COLO668 (cell line): ENCODE results near the gene FAM124A.
A peak's percentile ranks its signal among the peaks of the same experiment; 100 is the strongest.

Experiments used
- DNase-seq: peaks from one replicate; lab custom pipeline; 2025; ENCODE audit not compliant: unreplicated experiment; lab: John Stamatoyannopoulos, UW

FAM124A gene

DNA sequence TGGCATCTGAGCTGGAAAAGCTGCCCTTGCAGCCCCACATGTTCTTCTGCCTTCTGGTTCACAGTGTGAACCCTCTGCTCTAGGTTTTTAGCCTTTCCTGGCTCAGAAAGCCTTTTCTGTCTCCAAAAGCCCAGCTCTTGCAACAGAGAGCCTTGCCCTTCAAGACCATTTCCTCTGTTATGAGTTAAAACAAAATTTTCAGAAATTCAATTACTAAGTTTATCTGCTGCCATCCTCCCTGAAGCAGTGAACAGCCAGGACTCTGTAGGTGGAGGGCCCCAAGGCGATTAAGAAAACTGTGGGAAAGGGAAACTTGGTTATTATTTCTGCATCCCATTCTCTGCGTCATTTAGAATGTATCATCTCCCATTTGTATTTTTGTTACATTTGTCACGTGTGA lies 18.8 kb downstream of the FAM124A start:
- DNase-seq: no peak

DNA sequence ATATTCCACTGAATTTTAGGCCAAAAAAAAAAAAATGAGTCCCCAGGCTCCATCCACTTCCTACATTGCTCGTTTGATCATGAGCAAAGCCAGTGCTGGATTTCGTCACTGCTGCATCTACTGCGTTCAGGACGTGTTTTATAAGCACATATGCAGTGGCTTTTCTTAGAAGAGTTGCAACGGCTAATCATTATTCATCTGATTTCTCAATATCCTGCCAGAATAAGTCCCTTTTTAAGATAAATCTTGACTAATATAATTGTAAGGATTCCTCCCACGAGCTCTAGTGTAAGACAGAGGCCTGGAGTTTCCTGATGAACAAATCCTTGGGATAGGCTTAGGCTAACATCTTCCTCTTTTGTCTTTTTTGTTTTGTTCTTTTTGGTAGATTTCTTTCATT lies 19.5 kb downstream of the FAM124A start:
- no peak for DNase-seq

DNA sequence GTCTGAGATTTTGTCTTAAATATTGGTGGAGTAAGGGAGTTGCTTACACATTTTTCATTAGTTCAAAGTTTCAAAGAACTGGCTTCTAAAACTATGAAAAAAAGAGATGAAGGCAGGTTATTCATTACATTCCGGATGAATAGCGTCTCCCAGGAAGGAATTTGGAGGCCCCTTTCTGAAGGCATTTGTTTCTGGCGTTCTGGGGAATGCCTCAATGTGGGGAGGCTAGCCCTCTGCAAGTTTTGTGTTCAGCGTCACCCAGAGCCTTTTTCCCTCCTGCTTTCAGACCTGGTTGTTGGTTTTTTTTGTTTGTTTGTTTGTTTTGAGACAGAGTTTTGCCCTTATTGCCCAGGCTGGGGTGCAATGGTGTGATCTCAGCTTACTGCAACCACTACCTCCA lies 21.0 kb downstream of the FAM124A start:
- no peak for DNase-seq

DNA sequence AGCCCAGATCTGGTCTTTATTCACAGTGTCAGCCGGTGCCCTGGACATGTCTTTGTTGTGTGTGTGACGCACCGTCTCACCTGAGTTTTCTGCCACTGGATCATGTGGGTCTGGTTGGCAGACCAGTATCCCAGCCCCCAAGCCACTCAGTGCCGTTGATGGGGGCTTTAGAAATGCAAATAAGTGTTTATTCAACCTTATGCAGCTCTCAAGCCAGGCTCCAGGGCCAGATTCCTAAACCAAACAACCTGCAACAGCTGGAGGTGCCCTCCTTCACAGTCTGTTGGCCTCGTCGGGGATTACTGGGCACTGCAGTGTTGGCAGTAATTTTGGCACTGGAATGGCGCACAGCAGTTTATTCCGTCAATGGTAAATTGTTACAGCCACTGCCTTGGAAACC lies 21.6 kb downstream of the FAM124A start:
- peak; percentile 57 for DNase-seq

DNA sequence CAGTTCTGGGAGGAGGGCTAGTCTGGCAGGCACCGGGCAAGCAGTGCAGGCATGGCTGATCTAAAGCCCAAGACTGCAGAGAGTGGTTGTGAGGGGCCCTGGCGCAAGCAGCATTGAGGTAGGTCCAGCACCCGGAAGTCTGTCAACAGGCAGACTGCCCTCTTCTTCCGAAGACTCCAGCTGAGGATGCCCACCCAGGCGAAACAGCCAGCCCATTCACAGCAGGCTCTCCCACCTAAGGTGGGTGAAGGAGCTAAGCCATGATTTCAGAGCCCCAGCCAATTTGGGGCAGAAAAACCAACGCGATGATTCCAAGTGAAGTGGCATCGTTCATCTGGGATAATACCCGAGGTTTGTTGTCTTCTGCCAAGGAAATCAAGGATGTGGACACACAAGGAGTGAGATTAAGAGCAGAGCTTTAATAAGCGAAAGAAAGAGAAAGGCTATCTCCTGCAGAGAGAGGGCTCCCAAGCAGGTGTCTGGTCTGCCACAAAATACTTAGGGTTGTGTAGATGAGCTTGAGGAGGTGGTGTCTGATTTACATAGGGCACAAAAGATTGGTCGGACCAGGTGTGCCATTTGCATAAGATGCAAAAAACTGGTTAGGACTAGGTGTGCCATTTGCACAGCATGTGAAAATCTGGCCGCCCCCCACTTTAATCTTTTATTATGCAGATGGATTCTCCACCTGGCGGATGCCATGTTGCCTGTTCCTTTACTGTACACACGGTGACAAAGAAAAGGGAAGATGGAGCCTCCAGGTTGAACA lies 22.6 kb downstream of the FAM124A start:
- no peak for DNase-seq

DNA sequence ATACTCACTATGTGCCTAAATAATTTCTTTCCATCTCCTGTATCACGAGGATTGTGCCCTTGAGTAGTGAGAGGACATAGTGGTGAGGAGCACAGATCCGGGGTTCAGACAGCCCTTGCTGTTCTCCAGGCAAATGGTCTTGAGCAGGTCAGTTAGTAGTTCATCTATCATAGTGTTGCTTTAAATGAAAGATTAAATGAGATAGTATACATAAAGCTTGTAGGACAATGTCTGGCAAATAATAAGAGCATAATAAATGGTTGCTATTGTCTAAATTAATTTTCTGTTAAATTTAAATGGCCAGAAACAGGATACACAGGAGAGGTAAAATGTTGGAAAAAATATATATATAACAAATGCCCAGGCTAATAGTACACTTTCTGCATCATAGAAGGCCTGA lies 23.4 kb downstream of the FAM124A start:
- no peak for DNase-seq

DNA sequence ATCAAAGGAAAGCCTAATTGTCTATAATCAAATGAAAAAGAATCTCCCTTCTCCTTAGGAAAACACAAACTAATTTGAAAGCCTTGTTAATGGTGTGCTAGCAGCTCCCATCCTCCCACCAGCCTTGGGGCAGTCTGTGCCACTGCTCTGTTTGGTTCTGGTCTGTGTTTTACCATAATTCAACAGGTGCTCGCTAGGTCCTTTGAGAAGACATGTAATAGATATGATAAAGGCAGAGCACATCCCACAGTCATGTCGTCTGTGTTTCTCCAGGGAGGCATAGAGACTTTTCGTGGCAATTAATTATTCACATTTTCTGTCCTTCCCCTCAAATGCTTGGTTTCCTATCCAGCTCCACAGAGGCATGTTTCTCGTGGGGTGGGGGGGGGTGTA lies 23.8 kb downstream of the FAM124A start:
- DNase-seq: no peak

DNA sequence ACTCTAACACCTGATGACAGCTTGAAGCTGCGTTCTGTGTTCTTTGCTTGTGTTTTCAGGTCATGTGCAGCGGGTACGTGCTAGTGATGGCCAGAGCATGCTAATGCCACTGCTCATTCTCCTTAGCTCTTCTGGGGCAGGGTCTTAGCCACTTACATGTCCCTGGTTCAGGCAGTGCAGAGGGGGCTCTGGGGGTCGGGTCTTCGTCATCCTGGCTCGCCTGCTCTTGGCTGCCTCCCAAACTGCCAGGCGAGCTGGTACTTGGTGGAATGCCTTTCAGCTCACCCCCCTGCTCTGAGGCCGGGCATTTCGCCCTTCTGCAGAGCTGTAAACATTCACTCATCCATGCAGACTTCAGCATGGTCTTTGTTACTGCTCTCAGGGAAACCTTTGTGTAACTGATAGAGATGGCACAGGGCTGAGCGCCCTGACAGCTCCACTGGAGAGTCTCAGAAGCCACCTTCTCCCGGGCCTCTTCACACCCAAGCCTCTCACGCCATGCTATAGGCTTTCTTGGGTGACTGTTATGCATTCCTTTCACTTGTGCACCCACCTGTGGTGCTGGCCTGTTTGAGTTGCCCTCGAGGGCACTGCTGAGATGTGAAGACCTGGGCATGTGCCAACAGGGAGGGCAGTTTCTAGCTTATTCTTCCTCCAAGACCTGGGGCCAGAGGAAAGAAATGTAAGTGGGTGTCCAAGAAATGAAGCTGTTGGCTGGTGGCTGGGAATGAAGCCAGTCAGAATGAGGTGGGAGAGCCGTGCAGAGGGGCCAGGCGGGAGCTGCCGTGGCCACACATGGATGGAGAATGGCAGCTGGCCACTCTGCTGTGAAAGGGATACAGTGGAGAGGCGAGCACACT lies 24.4 kb downstream of the FAM124A start:
- DNase-seq: no peak

DNA sequence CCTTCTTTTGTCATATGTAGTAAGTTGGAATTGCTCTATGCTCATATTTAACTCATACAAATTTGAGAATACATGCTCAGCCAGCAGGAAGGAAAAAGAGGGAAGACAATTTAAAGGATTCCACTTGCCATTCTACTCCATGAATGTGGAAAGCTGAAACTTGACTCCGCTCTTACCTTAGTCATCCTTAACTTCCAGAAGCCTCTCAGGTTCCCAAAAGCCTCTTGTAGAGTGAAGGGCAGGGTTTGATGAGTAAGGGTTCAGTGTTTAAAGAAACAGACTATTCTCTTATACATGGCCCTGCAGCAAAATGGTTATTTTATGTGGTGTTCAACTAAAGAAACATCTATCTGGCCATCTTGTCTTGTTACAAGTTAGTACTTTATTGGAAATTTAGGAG lies 27.1 kb downstream of the FAM124A start:
- DNase-seq: no peak

DNA sequence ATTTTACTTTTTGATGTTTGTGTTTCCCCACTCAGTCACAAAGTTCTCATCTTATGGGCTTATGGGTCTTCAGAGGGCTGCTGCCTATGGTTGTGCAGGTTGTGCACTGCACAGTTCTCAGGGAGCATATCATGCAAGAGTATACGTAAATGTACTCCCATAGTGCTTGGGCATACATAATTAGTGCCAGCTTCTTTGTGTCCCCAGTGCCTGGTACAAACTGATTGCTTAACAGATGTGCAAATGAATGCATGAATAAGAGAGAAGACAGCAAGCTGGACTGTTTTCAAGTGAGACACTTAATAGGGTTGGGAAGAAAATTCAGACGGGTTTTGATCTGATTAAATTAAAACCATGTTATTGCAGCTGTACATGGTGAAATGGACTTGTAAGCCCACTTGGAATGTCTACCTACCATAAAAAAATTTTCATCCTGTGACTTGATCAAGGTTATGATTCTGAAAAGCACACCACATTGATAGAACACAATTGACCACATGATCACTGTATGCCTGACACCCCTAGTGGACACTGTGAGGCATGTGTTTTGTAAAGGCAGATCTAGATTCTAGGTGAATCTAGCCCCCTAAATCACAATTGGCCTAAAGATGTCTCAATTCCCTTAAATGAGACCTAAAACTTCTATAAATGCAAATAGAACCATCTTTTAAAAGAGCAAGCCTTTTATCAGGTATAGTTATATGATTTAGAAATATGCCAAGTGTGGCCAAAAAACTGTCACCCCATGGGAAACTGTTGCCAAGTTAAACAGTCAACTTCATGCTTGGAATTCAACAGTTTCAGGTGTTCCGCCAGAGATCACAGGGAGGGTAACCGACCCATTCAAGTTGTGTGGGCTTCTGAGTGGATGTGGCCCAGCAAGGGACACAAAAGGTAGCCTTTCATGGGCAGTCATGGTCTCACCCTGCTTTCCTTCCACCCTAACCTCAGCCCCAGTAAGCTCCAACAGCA lies 27.9 kb downstream of the FAM124A start:
- no peak for DNase-seq

DNA sequence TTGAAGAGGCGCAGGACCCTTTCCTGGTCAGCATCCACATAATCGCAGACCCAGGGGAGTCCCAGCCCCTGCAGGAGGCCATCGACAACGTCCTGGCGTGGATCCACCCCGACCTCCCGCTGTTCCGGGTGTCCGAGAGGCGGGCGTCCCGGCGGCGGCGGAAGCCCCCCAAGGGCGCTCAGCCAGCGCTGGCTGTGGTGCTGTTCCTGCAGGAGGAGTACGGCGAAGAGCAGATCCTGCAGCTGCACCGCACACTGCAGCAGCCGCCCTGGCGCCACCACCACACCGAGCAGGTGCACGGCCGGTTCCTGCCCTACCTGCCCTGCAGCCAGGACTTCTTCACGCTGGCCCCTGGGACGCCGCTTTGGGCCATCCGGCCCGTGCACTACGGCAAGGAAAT lies 29.3 kb downstream of the FAM124A start:
- DNase-seq: no peak

DNA sequence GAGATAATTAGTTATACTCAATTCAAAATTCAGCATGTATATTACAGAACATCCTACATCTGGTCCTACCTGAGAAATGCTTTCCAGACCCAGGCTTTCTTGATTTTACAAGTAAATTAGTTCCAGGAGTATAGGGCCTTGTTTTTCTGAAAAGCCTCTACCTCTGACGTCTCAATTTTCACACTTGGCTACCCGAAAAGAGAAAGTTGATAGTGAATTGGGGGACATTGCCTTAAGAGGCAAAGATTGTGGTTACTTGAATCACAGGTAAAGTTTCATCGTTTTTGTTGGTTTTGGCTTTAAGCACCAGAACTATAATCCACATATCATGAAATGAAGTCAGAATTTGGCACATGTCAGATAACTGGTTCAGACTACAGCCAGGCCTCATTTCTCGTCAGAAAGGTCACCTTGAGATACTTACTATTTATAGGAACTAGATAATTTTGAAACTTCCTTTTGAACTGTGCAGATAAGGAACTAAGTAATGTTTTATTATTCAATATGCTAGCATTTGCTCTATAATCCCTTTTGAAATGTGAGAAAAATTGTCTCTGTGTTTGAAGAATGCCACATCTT lies 30.8 kb downstream of the FAM124A start:
- DNase-seq: no peak

DNA sequence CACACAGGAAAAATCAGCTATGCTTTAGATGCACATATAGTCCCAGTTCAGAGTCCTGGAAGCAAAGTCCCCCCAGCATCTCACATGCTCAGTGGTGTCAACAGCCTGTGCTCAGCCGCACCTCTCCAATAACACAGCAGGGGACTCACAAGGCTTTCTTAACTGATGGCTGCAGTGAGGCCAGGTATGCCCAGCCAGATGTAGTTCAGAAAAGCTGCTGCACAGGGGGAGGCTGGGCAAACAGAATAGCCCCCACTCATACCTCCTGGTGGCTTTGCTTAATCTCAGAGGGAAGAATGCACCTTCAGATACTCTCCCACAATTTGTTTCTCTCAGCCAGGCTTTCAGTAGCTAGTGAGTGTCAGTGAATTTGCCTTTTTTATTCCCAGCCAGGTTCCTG lies 33.4 kb downstream of the FAM124A start:
- no peak for DNase-seq

DNA sequence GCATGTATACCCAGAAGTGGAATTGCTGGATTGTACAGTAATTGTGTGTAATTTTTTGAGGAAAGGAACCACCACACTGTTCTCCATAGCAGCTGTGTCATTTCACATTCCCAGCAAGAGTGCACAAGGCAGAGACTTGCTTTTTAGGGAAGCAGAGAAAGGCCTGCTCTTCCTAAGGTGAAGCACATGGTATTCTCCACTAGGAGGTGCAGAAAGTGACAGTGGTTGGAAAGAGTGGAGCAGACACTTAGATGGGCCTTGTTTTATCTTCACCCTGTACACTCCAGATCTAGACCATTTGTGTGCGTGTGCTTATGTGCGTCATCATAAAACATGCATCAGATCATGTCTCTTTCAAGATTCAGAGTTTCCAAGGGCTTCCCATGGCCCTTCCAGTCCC lies 35.0 kb downstream of the FAM124A start:
- no peak for DNase-seq

DNA sequence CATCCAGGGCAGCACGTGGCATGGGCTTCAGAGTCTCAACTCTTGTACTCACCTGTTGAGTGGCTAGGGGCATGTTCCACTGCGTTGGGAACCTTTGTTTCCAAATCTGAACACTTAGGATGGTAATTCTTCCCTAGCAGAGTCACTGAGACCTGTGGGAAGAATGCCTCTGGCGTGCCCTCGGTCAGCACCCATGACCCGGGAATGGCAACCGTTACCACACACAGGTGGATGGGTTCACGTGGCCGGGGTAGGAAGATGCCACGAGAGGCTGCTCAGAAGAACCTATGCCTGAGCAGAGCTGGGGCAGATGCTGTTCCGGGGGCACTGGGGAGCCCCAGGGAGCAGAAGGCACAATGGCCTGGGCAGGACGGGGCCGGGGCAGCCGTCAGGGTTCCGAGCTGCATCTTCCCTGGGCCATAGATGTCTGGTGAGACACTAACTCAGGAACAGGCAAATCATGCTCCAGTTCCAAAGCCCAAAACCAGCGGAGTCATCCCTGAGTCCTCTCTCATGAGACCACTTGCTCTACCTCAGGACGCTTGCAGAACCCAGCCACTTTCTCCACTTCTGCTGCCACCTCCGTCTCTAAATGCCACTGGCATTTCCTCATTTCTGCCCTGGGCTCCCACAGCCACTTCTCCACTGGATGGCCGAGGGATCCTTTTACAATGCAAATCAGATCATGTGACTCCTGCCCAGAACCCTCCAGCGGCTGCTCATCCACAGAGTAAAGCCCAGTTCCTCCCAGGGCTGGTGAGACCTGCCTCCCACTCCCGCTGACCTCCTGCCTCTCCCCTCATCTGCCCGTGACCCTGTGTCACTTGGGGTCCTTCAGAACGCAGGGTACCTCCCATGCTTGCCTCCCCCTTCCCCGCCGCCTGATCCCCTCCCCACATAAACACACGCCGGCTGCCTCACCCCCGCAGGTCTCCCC lies 36.7 kb downstream of the FAM124A start:
- peak; percentile 36 for DNase-seq

DNA sequence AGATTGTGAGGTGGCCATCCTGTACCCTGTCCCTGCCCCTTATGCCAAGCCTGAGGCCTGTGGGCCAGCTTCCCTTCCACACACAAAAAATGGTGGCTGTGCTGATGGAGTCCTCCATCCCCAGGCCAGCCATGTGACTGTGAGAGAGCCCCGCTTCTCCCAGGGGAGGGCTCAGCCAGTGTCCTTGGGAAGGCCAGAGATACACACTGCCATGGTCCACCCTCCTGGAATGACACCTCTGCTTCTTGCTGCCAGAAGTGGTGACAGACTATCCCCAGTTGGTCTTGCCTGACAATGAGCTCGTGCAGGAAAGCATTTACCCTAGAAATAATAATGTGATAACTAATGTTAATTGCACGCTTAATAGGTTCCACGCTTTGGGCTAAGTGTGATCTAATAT lies 38.0 kb downstream of the FAM124A start:
- DNase-seq: no peak

DNA sequence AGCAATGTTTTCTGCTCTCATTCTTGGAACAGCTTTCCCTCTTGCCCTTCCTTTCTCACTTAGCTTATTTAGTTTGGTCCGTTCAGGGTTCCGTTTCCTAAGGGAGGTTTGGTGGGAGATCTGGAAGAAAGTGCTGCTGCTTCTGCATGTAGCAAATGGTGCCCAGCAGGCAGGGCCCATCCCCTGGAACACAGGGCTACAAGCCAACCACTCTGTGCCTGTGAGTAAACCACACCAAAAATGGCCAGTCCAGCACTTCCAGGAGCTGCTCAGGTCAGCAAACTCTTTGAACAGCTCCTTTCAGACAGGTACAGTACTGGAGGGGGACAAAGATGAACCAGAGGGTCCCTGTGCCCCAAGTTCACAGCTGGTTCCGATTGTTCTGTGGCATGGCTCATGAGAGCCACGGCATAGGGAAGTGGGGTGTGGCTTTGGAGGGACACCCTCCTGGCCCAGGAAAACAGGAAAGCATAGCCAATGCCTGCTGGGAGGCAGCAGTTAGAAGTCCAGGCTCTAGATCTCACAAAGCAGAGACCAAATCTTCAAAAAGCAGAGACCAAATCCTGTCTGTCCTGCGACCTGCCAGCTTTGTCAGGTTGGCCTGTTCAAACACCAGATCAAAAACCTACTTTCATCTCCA lies 39.5 kb downstream of the FAM124A start:
- no peak for DNase-seq

DNA sequence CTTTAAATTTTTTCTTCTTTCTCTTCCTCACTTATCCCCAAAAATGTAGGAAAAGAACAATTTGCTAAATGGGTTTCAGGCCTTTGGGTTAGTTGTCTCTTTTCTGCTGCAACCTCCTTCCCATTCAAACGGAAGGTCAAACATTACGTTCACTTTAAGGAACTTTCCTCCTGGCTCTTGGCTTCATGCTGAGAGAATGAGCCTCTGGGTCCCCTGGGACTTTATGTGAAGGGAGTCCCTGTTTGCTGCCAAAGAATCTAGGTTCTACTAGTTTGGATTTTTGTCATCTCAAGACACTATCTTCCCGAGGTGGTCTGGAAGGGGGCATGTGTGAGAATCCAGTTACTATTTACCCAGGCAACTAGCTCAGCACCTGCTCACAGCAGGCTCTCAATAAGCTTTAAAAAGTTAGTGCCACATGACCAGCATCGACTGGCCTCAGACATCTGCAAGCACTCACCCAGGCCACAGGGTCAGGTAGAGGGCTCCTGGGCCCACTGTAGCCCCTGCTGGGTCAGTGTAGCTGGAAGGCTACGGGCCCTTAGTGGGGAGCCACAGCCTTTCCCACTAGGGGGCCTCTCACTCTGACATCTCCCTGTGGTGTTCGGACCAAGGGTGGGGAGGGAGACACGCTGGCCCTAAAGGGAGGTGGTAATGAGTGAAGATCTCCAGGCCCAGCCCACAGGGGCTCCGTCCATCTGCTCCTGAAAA lies 40.5 kb downstream of the FAM124A start:
- no peak for DNase-seq

DNA sequence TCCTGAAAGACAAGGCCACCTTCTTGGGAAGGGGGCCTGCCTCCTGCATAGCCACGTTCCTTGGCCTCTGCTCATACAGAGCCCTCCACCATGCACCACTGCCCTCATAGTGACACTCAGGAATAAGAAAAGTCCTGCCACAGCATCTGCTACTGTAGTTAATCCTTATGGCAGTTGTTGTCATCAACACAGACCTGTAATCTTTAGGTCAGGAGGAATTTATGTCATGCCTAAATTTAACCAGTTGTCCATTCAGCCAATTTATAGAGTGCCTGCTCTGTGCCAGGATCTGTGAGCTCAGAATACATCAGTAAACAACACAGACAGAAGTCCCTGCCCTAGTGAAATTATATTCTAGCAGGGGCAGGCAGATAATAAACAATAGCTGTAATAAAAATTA lies 44.4 kb downstream of the FAM124A start:
- no peak for DNase-seq
